NCI-H146 treated with DMSO at 0.1 percent for 48 hours (cell line): ENCODE data around the gene PIK3R6.

Source experiments
- DNase-seq: peaks from one replicate; lab custom pipeline; 2025; ENCODE audit not compliant: unreplicated experiment; lab: John Stamatoyannopoulos, UW

The PIK3R6 gene

DNA sequence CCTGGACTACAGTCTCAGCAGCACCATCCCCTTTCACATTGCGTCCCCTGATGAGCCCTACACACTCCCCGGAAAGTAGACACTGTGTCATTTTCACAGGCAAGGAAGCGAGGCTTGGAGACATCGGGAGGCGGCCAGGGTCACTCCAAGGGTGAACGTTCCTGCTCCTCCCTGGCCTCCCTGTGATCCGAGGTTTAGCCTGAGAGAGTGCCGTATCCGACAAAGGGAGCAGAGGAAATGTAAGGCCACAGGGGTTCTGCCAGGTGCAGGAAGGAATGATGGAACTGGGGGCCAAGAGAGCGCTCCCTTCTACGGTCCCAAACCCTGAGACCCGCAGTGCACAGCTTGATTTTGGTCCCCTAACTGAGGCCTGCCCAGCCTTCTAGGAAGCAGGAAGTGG, 8.0 kb upstream of the PIK3R6 start:
- no peak for DNase-seq

DNA sequence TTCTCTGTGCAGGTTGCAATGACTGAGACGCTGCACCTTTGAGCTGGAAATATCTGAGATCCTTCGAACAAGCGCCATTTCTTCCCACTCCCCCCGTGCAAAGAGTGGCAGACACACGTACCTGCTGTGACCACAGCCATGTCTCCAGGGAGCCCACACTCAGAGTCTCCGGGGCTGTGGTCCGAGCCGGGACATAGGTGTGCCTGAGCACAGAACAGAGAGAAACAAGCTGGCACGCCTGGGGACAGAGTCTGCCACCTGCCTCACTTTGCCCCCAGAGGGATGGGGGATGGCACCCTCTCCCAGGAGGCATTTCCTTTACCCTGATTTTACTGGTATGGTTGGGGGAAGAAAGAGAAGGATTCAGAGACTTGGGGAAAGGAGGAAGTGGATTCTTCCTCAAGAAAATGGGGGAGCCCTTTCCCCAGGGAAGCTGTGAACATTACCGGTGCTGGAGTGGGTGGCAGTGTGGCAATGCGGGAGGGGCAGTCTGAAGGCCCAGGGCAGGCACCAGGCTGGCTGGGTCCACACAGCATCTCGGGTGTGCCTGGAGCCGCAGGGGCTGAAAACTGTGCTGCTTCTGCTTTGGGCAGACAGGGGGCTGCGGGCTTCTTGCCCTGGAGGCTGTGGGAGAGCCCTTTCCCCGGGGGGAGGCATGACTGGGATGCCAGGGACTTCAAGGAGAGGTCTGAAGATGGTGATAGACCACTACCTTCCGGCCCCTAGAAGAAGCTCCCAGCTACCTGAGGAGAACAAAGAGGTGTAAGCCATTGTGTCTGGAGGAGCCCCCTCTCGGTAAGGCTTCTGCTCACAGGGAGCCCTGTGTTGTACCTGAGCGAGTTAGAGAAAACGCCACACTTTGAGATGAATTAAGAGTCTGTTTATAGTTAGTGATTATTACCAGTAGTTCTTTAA, 6.6 kb upstream of the PIK3R6 start:
- no peak for DNase-seq

DNA sequence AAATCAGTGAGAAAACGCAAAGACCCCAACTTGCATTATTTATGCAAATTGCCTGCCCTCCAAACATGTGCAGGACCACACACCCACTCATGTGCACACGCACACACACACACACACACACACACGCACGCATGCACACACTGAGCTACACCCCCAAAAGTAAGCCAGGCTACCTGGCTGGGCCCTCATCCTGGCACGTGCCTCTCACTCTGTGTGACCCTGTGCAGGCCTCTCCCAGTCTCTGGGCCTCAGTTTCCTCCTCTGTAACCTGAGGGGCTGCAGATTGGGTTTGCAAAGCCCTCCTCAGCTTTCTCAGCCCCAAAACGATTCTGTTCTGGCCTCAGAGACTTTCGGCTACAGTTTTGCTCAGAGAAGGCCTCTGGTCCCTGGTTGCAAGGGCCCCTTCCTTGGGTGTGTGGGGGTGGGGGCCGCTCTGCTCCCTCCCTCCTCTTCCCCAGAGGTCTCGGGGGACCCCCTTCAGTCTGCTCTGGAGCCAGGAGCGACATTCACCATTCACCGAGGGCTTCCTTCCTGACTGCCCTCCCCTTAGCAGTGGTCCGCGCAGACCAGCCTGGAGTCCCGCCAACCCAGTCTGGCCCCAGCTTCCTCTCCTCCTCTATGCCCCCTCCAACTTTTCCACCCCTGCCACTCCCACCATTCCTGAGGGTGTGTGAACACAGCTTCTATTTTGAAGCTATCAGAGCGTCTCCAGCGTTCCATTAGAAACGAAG, 5.4 kb upstream of the PIK3R6 start:
- DNase-seq = no peak

DNA sequence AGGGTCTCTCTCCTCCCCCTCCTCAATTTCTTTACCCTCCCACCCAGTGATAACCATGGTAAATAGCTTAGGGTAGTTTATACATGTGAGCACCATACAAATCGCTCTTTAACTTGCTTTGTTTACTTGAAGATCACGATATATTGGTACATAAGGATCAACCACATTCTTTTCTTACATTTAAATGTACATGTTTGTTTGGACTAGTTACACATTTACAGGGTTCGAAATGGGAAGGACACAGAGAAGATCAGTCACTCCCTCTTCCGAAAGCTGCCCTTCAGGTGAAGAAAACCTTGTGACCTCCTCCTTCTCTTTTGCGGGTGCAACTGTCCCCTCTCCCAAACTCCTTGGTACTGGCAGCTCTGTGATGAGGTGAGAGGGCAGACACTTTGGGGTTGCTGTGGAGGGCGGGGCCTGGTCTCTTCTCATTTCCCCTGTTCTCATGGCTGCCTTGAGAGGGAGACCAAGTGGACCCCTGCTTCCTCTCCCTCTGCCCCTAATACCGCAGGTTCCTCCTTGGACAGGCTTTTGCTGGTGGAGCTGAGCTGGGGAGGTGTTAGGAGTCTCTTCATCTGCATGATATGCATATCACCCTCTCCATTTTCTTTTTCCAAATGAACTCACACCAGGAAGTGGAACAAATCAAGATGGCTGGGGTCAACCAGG, 4.7 kb upstream of the PIK3R6 start:
- DNase-seq = no peak

DNA sequence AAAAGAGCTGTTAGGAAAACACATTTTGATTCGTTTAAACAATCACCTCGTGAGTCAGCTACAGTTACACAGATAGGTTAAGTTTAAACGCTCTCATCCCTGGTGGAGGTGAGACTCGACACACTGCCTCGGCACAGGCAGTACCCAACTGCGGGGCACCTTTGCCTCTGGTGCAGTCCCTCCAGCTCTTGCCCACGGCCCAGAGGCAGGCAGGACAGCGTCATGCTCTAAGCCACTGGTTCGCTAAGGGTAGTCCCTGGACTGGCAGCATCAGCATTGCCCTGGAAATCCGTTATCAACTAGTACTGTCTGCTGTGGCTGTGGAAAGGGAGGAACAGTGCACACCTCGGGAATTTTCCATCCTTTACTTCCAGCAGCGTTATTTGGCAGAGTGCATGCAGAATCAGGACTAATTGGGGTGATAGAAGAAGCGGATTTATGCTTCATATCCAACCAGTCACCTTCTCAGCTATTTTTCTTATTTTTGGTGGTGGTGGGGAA, 3.7 kb upstream of the PIK3R6 start:
- no peak for DNase-seq

DNA sequence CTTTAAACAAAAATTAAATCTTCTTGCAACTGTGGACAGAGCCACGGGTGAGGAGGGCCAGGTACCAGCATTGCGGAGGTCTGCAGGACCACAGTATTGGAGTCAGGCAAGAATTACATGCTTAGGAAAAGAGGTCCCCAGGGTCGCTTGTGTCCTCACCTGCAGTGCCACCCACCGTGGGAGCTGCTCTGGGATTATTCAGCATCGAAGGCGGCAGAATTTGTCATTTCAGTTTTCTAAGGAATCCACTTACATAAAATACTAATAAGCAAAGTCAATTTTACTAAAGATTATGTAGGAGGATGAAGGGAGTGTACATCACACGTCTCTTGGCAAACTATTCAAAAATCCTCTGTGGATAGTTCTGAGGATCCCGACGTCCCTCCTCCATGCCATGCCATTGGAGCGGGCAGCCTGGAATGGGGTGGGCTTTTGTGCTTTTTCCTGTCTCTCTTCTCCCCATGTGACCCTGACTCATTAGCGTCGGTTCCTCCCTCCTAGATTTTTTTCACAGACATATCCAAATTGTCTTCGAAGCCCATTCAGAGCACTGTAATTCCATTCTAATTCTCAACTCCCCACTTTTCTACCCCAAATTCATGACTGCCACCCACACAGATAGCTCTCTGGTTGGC, 3.0 kb upstream of the PIK3R6 start:
- DNase-seq = no peak

DNA sequence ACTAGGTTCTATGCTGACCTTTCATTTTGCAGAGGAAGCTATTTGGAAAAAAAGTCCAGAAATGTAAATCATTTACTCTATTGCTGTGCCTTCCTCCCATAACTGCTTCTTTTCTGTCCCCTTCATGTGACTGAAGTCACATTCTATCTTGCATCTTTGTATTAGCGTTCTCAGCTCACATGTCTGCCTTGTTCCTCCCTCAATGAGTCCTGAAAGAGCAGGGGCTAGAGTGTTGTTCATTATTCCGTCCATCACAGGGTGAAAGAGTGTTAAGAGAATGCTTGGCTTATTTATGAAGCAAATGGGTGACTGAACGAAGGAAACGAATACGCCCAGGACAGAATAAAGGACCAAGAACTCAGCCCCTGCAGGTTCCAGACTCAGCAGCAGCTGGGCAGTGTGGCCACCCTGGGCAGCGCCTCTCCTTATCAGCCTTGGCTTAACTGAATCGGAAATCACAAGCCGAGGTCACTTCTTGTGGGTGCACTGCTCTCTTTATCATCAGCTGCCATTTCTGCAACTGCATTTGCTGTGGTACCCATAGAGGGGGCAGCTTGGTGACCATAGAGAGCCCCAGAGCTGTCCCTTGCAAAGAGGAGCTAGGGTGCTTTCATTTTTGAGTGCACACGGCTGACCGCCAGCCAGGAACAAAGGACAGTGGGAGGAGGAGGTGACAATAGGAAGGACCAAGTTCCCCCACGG, 1.8 kb upstream of the PIK3R6 start:
- DNase-seq = no peak

DNA sequence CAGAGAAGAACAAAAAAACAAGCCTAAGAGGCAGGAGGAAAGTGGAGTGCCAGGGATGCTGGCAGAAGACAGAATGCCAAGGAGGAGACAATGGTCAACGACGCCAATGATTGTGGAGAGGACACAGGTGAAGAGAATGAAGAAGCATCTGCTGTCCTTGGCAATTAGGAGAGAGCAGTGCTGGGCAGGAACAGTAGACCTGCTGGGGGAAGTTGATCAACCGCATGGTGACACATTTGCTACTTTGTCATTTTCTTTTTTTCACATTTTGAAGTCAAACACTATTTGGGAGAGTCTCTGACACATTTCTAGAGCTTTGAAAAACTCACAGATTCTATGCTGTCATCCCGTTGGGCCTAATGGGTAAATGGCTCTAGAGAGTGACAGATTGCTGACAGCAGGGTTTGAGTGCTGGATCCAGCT, 1.1 kb upstream of the PIK3R6 start:
- no peak for DNase-seq

DNA sequence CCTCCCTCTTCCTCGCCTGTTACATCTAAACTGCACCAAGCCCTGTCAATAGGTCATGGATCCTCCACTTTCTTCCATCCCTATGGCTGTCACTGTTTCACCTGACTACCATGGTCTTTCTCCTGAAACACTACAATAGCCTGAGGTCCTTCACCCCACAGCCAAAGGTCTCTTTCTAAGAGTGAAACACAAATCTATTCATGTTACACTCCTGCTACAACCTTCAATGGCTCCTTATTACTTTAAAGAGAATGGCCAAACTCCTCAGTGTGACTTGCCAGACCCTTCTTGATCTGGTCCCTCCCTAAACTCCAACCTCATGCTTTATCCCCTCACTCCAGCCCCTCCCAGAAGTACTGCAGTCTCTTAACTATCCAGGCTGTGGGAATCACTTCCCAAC, 618 bp upstream of the PIK3R6 start:
- no peak for DNase-seq

DNA sequence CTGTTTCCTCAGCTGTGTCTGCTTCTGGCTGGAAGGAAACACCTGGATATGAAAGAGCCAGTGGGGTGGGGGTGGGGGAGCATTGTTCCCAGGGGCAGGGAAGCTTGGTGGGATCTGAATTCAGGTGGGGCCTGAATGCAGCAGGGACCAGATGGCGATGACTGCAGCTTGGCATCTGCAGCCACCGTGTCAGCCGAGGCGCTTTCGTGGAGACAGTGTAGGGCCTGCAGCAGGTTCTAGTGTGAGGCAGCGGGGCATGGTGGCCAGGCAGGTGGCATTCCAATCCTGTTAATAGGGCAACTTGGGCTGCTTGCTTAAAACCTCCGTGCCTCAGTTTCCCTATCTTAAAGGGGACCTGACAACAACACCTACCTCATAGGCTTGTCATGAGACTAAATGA, 1.7 kb downstream of the PIK3R6 start:
- DNase-seq = no peak

DNA sequence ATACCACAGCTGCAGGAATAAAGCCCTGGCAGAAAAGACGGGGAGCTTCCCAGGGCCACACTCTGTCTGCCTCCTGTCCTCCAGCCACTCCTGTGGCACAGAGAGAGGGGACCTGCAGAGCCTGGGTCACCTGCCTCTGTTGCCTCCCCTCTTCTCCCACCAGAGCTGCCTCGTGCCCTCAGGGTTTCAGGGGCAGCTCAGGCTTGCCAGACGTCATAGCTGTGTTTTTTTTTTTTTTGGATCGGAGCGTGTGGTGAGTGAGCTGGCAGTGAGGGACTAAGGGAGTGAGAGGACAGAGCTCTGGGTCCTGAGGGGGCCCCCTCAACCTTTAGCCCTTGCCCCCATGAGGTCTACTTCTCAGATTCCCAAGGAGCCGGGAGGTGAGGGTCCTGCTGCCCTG, 2.1 kb downstream of the PIK3R6 start:
- no peak for DNase-seq

DNA sequence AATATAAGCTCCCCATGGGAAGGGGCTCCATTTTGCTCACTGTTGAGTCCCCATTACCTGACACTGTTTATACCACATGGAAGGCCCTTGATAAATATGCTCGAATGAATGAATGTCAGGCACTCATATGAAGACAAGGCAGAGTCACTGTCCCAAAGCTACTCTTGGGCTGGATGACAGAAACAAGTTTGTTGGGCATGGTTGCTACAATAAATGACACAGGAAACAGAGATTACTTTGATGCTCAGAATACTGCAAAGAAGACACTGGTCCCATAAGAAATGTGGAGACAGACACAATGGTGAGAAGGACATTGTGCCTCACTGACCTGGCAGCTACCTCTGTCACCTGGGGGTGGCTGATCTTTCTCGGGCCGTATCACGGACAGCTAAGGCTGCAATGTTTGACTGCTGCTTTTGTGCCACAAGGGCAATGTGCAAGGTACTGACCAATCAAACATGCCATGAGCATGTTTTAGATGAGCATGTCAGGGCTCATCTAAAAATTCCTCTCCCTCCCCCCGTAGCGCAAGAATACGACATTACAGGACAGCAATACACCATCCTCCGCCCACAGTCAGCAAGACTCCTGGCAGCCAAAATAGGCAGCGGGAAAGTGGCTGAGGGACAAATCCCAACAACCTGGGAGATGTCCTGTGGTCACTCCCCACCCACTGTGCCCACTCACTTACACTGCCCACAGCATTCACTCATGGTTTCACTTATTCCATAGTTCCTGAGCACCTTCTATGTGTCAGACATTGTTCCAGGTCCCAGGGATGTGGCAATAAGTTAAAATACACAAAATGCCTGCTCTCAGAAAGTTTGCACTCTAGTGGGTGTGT, 5.0 kb downstream of the PIK3R6 start:
- no peak for DNase-seq

DNA sequence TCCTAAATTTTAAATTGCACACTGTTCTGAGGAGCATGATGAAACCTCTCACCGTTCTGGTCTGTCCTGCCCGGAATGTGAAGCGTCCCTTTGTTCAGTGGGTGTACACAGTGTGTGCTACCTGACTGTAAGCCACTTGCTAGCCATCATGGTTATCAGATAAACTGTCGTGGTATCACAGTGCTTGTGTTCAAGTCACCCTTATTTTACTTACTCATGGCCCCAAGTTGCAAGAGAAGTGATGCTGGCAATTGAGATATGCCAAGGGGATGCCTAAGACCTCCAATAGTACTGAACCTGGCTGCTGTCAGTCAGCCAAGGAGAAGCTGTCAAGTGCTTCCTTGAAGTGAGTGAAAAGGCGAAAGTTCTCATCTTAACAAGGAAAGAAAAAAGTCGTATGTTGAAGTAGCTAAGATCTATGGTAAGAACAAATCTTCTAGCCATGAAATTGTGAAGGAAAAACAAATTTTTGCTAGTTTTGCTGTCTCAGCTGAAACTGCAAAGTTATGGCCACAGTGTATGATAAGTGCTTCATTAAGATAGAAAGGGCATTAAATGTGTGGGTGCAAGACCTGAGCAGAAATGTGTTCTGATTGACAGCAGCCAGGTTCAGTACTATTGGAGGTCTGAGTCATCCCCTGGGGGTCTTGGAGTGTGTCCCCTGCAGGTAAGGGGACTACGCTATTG, 5.8 kb downstream of the PIK3R6 start:
- no peak for DNase-seq

DNA sequence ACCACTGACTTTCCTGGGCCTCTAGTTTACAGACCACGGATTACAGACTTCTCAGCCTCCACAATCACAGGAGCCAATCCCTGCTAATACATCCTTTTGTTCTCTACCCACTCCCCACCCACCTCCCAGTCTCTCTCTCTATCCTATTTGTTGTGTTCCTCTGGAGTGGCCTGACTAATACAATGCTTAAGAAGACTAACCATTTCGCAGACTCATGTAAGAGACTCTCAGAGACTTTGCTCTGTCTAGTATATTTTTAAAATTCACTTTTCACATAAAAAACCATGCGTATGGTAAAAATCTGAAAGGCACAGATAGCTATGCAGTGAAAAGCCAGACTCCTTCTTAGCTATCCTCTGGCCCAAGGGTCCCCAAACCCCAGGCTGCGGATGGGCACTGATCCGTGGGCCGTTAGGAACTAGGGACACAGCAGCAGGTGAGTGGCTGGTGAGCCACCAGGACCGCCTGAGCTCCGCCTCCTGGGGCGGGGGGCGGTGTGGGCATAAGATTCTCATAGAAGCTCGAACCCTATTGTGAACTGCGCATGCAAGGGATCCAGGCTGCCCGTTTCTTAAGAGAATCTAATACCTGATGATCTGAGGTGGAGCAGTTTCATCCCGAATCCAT, 7.6 kb downstream of the PIK3R6 start:
- DNase-seq = no peak

DNA sequence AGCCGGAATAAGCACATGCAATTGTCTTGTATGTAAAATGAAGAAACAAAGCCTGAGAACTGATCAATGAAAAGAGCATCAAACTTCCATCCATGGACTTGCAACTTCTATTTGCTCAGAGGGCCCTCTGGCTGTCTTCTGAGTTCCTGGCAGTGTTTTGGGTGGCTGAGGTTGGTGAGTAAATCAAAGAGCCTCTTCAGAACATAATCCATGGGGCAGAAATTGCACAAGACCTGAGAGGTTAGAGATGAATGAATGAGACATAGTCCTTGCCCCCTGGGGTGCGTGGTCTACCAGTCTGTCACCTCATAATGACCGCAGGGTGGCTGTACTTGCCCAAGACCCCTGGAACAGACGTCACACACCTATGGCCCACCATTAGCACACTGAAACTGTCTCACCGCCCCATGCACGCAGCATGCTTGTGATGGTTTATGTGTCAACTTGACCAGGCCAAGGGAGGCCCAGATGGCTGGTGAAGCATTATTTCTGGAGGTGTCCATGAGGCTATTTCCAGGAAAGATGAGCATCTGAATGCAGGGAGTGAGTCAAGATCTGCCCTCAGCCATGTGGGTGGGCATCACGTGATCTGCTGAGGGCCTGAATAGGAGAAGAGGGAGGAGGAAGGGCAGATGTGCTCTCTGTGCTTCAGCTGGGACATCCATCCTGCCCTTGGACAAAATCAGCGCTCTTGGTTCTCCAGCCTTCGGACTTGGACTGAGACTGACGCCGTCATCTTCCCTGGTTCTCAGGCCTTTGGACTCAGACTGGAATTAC, 8.3 kb downstream of the PIK3R6 start:
- DNase-seq = no peak

DNA sequence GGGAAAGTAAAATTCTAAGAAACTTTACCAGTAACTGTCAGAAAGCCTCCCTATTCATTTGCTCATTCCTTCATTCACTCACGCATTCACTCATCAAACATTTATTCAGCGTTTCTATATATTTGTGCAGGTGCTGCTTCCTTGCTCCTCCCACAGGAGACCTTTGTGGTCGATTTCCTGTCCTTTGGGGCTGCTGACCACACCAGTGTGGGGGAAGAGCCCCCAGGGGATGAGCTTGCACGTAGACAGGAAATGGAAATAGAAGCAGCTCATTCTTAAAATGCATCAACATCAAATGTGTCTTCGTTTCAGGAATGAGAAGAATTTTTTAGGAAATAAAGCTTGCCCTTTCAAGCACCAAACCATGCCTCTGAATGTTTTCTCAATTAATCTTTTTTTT, 9.6 kb downstream of the PIK3R6 start:
- peak; percentile 76 for DNase-seq

DNA sequence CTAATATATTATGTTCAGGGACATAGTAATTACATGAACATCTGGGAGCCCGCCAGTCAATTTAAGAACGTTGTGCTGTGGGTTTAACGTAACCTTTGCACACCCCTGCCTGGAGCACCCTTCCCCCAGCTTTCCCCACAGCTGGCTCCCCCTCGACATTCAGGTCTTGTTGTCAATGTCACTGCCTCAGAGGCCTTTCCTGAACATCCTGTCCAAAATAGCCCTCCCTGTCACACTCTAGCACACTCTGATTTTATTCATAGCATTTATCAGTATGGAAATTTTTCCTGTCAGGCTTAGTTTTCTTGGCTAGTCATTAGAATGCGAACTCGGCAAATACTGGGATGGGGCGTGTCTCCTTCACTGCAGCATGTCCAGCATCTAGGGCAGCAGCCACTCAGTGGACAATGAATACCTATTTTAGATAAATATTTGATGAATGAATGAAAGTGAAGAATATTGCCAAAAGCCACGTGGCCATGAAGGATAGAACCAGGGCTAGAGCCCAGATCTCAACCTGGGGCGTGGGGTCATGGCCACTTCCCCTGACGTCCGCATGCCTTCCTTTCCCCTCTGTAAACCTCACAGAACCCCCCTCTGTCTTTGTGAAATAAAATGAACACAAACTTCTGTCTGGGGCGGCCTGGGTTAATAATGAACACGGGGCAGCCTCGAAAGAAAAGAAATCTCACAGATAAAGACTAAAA, 10.5 kb downstream of the PIK3R6 start:
- peak; percentile 31 for DNase-seq
